SK-N-SH (cell line): ENCODE results near the gene GPATCH1. TPM values are rescaled to one million over a fixed set of nuclear protein-coding genes. Genes with fewer than 3 reads are reported as not detected.

Experiments used
- CTCF ChIA-PET: fragments of 300-600, 350-600 bp; formaldehyde crosslinking; extraction: SDS; loops from one replicate; lab custom pipeline; 2021; lab: Yijun Ruan, JAX
- POLR2A ChIA-PET: fragments of 350-600 bp; sonication (Branson Sonifier 250); formaldehyde crosslinking; extraction: SDS; loops from one replicate; lab custom pipeline; 2020; ENCODE audit warnings: antibody characterized with exemption, inconsistent platforms; lab: Yijun Ruan, JAX
- DNase-seq: peaks from one replicate; pipeline ENCODE4 v3.0.0; 2012
- H2AFZ ChIP-seq: fragments of 200-600 bp; sonication (generic); 2 replicates; pipeline ENCODE4 v1.8.1; 2016; ENCODE audit warnings: antibody characterized with exemption, mild to moderate bottlenecking, low read depth
- H3F3A ChIP-seq: fragments of 200-600 bp; sonication (generic); replicated peaks from 2 replicates; pipeline ENCODE3; 2016; ENCODE audit warnings: antibody characterized with exemption, mild to moderate bottlenecking; ENCODE audit not compliant: insufficient read depth
- H3K27ac ChIP-seq, 2 experiments: fragments of 200-500 bp in 1 of 2; fragments of 200-600 bp in 1 of 2; sonication (Bioruptor generic) in 1 of 2; sonication (generic), shearing (Covaris generic) in 1 of 2; 2 replicates each; pipeline versions ENCODE4 v1.5.1 to v1.6.1; 2014 to 2016; ENCODE audit warnings: low read depth in 2 of 2, inconsistent platforms in 1 of 2, low read length in 1 of 2, mild to moderate bottlenecking in 1 of 2, mixed read lengths in 1 of 2
- H3K27me3 ChIP-seq: fragments of 200-600 bp; sonication (generic), shearing (Covaris generic); 2 replicates; pipeline ENCODE4 v1.6.1; 2016; ENCODE audit warnings: mixed run types; ENCODE audit not compliant: insufficient read depth
- H3K36me3 ChIP-seq, 2 experiments: fragments of 200-500 bp in 1 of 2; fragments of 200-600 bp in 1 of 2; sonication (Bioruptor generic) in 1 of 2; sonication (generic) in 1 of 2; replicated peaks in 1 of 2; 2 replicates each; pipeline versions ENCODE3 to v1.5.1; 2014 to 2016; ENCODE audit warnings: low read length in 1 of 2, mild to moderate bottlenecking in 1 of 2; ENCODE audit not compliant: insufficient read depth in 2 of 2, control insufficient read depth in 1 of 2
- H3K4me1 ChIP-seq, 2 experiments: fragments of 200-500 bp in 1 of 2; fragments of 200-600 bp in 1 of 2; sonication (Bioruptor generic) in 1 of 2; sonication (generic), shearing (Covaris generic) in 1 of 2; 2 replicates each; pipeline versions ENCODE4 v1.5.1 to v1.6.1; 2014 to 2016; ENCODE audit warnings: low read depth in 1 of 2, low read length in 1 of 2, mixed run types in 1 of 2; ENCODE audit not compliant: insufficient read depth in 2 of 2, control insufficient read depth in 1 of 2
- H3K4me2 ChIP-seq: fragments of 200-600 bp; sonication (generic), shearing (Covaris generic); 2 replicates; pipeline ENCODE4 v1.6.1; 2017; ENCODE audit warnings: mixed run types
- H3K4me3 ChIP-seq, 2 experiments: fragments of 200-500 bp in 1 of 2; fragments of 200-600 bp in 1 of 2; sonication (Bioruptor generic) in 1 of 2; sonication (generic), shearing (Covaris generic) in 1 of 2; 2 replicates each; pipeline versions ENCODE4 v1.5.1 to v1.8.1; 2014 to 2016; ENCODE audit warnings: low read depth in 2 of 2, inconsistent platforms in 1 of 2, low read length in 1 of 2, mild to moderate bottlenecking in 1 of 2, mixed read lengths in 1 of 2, moderate library complexity in 1 of 2
- H3K79me2 ChIP-seq: fragments of 200-600 bp; sonication (generic); 2 replicates; pipeline ENCODE4 v1.8.1; 2017; ENCODE audit warnings: mild to moderate bottlenecking; ENCODE audit not compliant: insufficient read depth
- H3K9ac ChIP-seq: fragments of 200-600 bp; sonication (generic); 2 replicates; pipeline ENCODE4 v1.6.1; 2017; ENCODE audit warnings: mixed run types
- H3K9me2 ChIP-seq: fragments of 200-600 bp; sonication (generic); 2 replicates; pipeline ENCODE4 v1.6.1; 2017; ENCODE audit warnings: mixed run types
- H3K9me3 ChIP-seq: fragments of 200-600 bp; sonication (generic); 2 replicates; pipeline ENCODE4 v1.6.1; 2017; ENCODE audit warnings: mixed run types, mild to moderate bottlenecking, moderate library complexity
- H4K20me1 ChIP-seq: fragments of 200-600 bp; sonication (generic); 2 replicates; pipeline ENCODE4 v1.6.1; 2017; ENCODE audit warnings: mild to moderate bottlenecking, mixed run types; ENCODE audit not compliant: insufficient read depth
- CHD2 ChIP-seq: fragments of 150-350 bp; IDR thresholded peaks from 2 replicates; pipeline ENCODE4 v1.6.1; 2018; ENCODE audit warnings: low read length; ENCODE audit not compliant: partially characterized antibody
- ELF1 ChIP-seq: IDR thresholded peaks from 2 replicates; pipeline ENCODE4 v1.4.0; 2012
- FOSL2 ChIP-seq: IDR thresholded peaks from 2 replicates; pipeline ENCODE4 v1.4.0; 2012; ENCODE audit warnings: low read depth, mild to moderate bottlenecking, moderate library complexity, borderline replicate concordance
- FOXM1 ChIP-seq: IDR thresholded peaks from 2 replicates; pipeline ENCODE4 v1.4.0; 2012; ENCODE audit warnings: low read depth, mild to moderate bottlenecking
- GABPA ChIP-seq: IDR thresholded peaks from 2 replicates; pipeline ENCODE4 v1.4.0; 2012; ENCODE audit warnings: low read depth, mild to moderate bottlenecking
- GATA2 ChIP-seq: sonication (generic); formaldehyde crosslinking; IDR thresholded peaks from 2 replicates; pipeline ENCODE4 v1.5.0; 2020; ENCODE audit warnings: mild to moderate bottlenecking, missing genetic modification reagents
- IRF3 ChIP-seq: fragments of 150-350 bp; IDR thresholded peaks from 2 replicates; pipeline ENCODE4 v1.6.1; 2016; ENCODE audit warnings: mild to moderate bottlenecking, low read depth, low read length
- MAX ChIP-seq: IDR thresholded peaks from 2 replicates; pipeline ENCODE4 v1.4.0; 2012; ENCODE audit warnings: low read depth
- MEF2A ChIP-seq: IDR thresholded peaks from 2 replicates; pipeline ENCODE4 v1.4.0; 2012; ENCODE audit warnings: low read depth, borderline replicate concordance
- MXI1 ChIP-seq: IDR thresholded peaks from 2 replicates; pipeline ENCODE4 v1.6.1; 2012; ENCODE audit warnings: mild to moderate bottlenecking, low read depth, low read length, improper control_type of control experiment
- NRF1 ChIP-seq: IDR thresholded peaks from 2 replicates; pipeline ENCODE4 v1.6.1; 2012; ENCODE audit warnings: low read depth, mild to moderate bottlenecking, low read length
- PBX3 ChIP-seq: IDR thresholded peaks from 2 replicates; pipeline ENCODE4; 2012
- POLR2AphosphoS5 ChIP-seq: IDR thresholded peaks from 2 replicates; pipeline ENCODE4 v1.6.1; 2012; ENCODE audit warnings: low read depth, low read length
- REST ChIP-seq: IDR thresholded peaks from 2 replicates; pipeline ENCODE4 v1.6.1; 2012; ENCODE audit warnings: mild to moderate bottlenecking, low read depth, low read length, moderate library complexity
- RFX5 ChIP-seq: IDR thresholded peaks from 2 replicates; pipeline ENCODE4 v1.6.1; 2012; ENCODE audit warnings: mild to moderate bottlenecking, improper control_type of control experiment, low read length
- SMC3 ChIP-seq: IDR thresholded peaks from 2 replicates; pipeline ENCODE4 v1.6.1; 2012; ENCODE audit warnings: low read depth, low read length, improper control_type of control experiment
- USF2 ChIP-seq: fragments of 150-350 bp; IDR thresholded peaks from 2 replicates; pipeline ENCODE4 v1.6.1; 2017; ENCODE audit warnings: antibody characterized with exemption, low read length, low read depth, borderline replicate concordance
- YY1 ChIP-seq: IDR thresholded peaks from 2 replicates; pipeline ENCODE4 v1.4.0; 2012; ENCODE audit warnings: low read depth, mild to moderate bottlenecking
- ZBTB33 ChIP-seq: IDR thresholded peaks from 2 replicates; pipeline ENCODE4 v1.4.0; 2012; ENCODE audit warnings: low read depth, borderline replicate concordance
- WGBS: methylation state at CpG from one replicate; pipeline ENCODE4 v1.1.6; 2017; ENCODE audit warnings: low lambda C conversion rate; 5-methylcytosine and 5-hydroxymethylcytosine counted together
- polyA plus RNA-seq, 3 experiments: library from polyadenylated mRNA; depleted of rRNA; stranded (reverse); fragments of >200 nt; gene quantifications; 2 replicates each; pipeline ENCODE4 v1.2.3, GENCODE V29; 2012

GPATCH1 gene
- polyA plus RNA-seq, 1 of the 3 experiments (the other 2 are of a cell fraction), result 5.9 TPM

- 89% methylated on average over 8 of the region's 8 CpGs for WGBS
- no peaks in the 10 kb centered on the region for H3K9me3 ChIP-seq
- H3K79me2 ChIP-seq, result no peaks in the 10 kb centered on the region
- DNase-seq, result no peak
- H3K4me3 ChIP-seq, result no peak overlapping the region
- H3K4me2 ChIP-seq, result no peak overlapping the region
- TF ChIP-seq FOXM1 (no peak), FOSL2 (no peak), MXI1 (no peak), GATA2 (CRISPR knock-in tag) (no peak), ZBTB33 (no peak), IRF3 (no peak), PBX3 (no peak), MAX (no peak), YY1 (no peak), POLR2AphosphoS5 (no peak)
- no peak overlapping the region for H2AFZ ChIP-seq
- POLR2A ChIA-PET, result interaction anchor here (1.2 kb wide), 1 partner anchor 17 kb away, joined by 4 read pairs; no protein-coding TSS in a partner anchor
- H3K27me3 ChIP-seq, result no peaks in the 10 kb centered on the region
- H3K27ac ChIP-seq, result no peak overlapping the region
- CTCF ChIA-PET, result interaction anchor here (0.8 to 6.2 kb wide), 6 partner anchors 11 to 26 kb away, joined by 3 to 30 read pairs (median 4); no protein-coding TSS in a partner anchor
- H3K4me1 ChIP-seq, result no peaks in the 10 kb centered on the region; a peak in 1 of 4 replicates
- no peak overlapping the region for H3K9ac ChIP-seq
- no peaks in the 10 kb centered on the region for H4K20me1 ChIP-seq
- H3K36me3 ChIP-seq, result no peaks in the 10 kb centered on the region
- H3F3A ChIP-seq, result no peaks in the 10 kb centered on the region
- no peaks in the 10 kb centered on the region for H3K9me2 ChIP-seq
Measured at GRCh38 chr19:33159893-33160292, 78.9 kb downstream of the GPATCH1 start.

GRCh38 chr19:33161201-33161600, 80.2 kb downstream of the GPATCH1 start:
- Histone ChIP-seq H3K27ac (no peak overlapping the region), H3K27me3 (no peaks in the 10 kb centered on the region), H3K79me2 (no peaks in the 10 kb centered on the region), H4K20me1 (no peaks in the 10 kb centered on the region), H3F3A (no peaks in the 10 kb centered on the region), H3K9ac (no peak overlapping the region), H3K9me2 (no peaks in the 10 kb centered on the region), H3K4me2 (no peak overlapping the region), H3K9me3 (no peaks in the 10 kb centered on the region), H2AFZ (no peak overlapping the region), H3K4me3 (no peak overlapping the region), H3K4me1 (no peaks in the 10 kb centered on the region; a peak in 1 of 4 replicates), H3K36me3 (no peaks in the 10 kb centered on the region)
- POLR2A ChIA-PET, result interaction anchor here (1.2 kb wide), 1 partner anchor 16 kb away, joined by 3 read pairs; no protein-coding TSS in a partner anchor
- TF ChIP-seq ELF1 (no peak), MEF2A (no peak), FOXM1 (no peak), GABPA (no peak), NRF1 (no peak), REST (no peak), SMC3 (no peak), CHD2 (no peak), RFX5 (no peak), USF2 (no peak)
- CTCF ChIA-PET, result interaction anchor here (0.8 to 1.8 kb wide), 4 partner anchors 16 to 23 kb away, joined by 3 to 9 read pairs (median 4); no protein-coding TSS in a partner anchor
- WGBS, result 78% methylated on average over 4 of the region's 4 CpGs
- no peak for DNase-seq
